Measurements from ENCODE around the gene EPB41L2.

- TF ChIP-seq EP300 (IDR thresholded peaks at IDR 0.05) (no peak), CTCF (IDR thresholded peaks at IDR 0.05) (no peak)
Measured at GRCh38 chr6:130922922-130923321, 140.1 kb downstream of the EPB41L2 start.
